Right lobe of liver (tissue), 6 donors: ENCODE measurements around the gene ABHD8. TPM values are rescaled to one million over a fixed set of nuclear protein-coding genes. Genes with fewer than 3 reads are reported as not detected.
A peak's percentile ranks its signal among the peaks of the same experiment; 100 is the strongest.

Experiments
- ATAC-seq, 4 donors: fragments of 200-7000 bp; cut with Tn5 transposase; one replicate each; pipeline ENCODE4 v1.9.1; 2020; ENCODE audit warnings: mild to moderate bottlenecking in 4 of 4, moderate library complexity in 4 of 4
- DNase-seq, 3 donors: peaks; one replicate each; pipeline ENCODE4 v3.0.0-alpha.2; 2020
- H3K27ac ChIP-seq, 3 donors: fragments of 200-600 bp; one replicate each; pipeline ENCODE4 v1.8.0; 2022
- H3K27me3 ChIP-seq, 2 donors: fragments of 200-600 bp; one replicate each; pipeline ENCODE4 v1.8.0; 2022
- H3K36me3 ChIP-seq, 4 donors: fragments of 200-600 bp; sonication (generic) in 1 of 4; one replicate each; pipeline versions ENCODE4 v1.5.1 to v1.8.0; 2017 to 2022; ENCODE audit warnings: control low read depth in 1 of 4
- H3K4me1 ChIP-seq, 4 donors: fragments of 200-600 bp; sonication (generic) in 1 of 4; one replicate each; pipeline versions ENCODE4 v1.5.1 to v1.8.0; 2017 to 2022; ENCODE audit warnings: control low read depth in 1 of 4
- H3K4me3 ChIP-seq, 3 donors: fragments of 200-600 bp; one replicate each; pipeline ENCODE4 v1.8.0; 2022
- H3K9me3 ChIP-seq, 4 donors: fragments of 200-600 bp; sonication (generic) in 1 of 4; one replicate each; pipeline versions ENCODE4 v1.5.1 to v1.8.0; 2017 to 2022; ENCODE audit warnings: control low read depth in 1 of 4
- POLR2A ChIP-seq: fragments of 450-650 bp; IDR thresholded peaks from one replicate; pipeline ENCODE4 v1.6.1; 2017; ENCODE audit warnings: antibody characterized with exemption, mild to moderate bottlenecking
- WGBS: methylation state at CpG from one replicate; pipeline ENCODE4 v1.1.6; 2018; ENCODE audit warnings: low coverage, low lambda C conversion rate; ENCODE audit not compliant: insufficient coverage; ENCODE audit errors: missing lambda C conversion rate; 5-methylcytosine and 5-hydroxymethylcytosine counted together
- intact Hi-C, 2 donors: fragments of 100-400 bp; cut with DNase I; formaldehyde crosslinking; loops; one replicate each; pipeline versions ENCODE4 v1.11.2 to v1.14.1; 2022
- total RNA-seq, 6 experiments: library from RNA; depleted of rRNA in 2 of 6; stranded (reverse); fragments of >200 nt in 2 of 6; fragmentation: NEBNext Ultra II Directional in 3 of 6; extraction: Animal tissue kit (Norgen Biotek cat#: 25700) in 3 of 6; gene quantifications; one replicate each; pipeline versions ENCODE4 v1.1.0 to v1.2.4, GENCODE V29; 2016 to 2023
- TF ChIP-seq, protein P1 (sequence below), 4 donors: fragments of 200-600 bp in 3 of 4; fragments of 450-650 bp in 1 of 4; IDR thresholded peaks; one replicate each; pipeline versions ENCODE4 v1.5.1 to v1.8.0; 2016 to 2022; ENCODE audit warnings: antibody characterized with exemption in 4 of 4, mild to moderate bottlenecking in 2 of 4
- donor health status: DM: no; HTN: yes; CAD: no.
- donor health status: DM: no; HTN: no; CAD: no.
- donor health status: DM: no; HTN: no; CAD: no.
- donor health status: DM: no; HTN: yes; CAD: no.
- donor health status: DM: no; HTN: yes; CAD: no.

ABHD8 gene
- total RNA-seq, 6 experiments from 2014 or later, result 8.3 to 27.3 (median 15.8) TPM

DNA sequence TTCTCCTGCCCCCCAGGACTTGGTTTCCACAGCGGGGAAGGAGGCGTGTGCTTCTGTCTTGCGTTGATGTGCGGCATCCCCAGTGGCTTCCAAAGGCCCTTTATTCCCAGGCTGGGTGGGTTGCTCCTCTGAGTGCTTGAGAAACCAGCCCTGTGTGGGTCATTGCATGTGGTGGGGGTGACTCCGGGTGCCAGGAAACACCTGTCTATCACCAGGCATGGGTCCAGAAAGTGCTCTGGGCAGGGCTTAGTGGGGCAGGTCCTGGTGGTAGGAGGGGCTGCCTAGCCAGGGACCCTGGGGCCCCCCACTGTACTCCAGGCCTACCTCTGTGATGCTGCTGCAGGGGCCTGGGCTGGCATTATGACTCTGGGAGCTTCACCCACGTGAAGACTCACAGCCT lies 15.7 kb upstream of the ABHD8 start:
- intact Hi-C loops, result no loop called here
- Histone ChIP-seq H3K4me1 (no peaks in the 10 kb centered on the region), H3K9me3 (no peaks in the 10 kb centered on the region), H3K27me3 (no peaks in the 10 kb centered on the region), H3K36me3 (peaks cover 0 to 34% (median 16%) of the 10 kb centered on the region in 4 donors), H3K27ac (no peak overlapping the region), H3K4me3 (no peak overlapping the region)
- TF ChIP-seq POLR2A, result no peak
- TF ChIP-seq, protein P1, sequence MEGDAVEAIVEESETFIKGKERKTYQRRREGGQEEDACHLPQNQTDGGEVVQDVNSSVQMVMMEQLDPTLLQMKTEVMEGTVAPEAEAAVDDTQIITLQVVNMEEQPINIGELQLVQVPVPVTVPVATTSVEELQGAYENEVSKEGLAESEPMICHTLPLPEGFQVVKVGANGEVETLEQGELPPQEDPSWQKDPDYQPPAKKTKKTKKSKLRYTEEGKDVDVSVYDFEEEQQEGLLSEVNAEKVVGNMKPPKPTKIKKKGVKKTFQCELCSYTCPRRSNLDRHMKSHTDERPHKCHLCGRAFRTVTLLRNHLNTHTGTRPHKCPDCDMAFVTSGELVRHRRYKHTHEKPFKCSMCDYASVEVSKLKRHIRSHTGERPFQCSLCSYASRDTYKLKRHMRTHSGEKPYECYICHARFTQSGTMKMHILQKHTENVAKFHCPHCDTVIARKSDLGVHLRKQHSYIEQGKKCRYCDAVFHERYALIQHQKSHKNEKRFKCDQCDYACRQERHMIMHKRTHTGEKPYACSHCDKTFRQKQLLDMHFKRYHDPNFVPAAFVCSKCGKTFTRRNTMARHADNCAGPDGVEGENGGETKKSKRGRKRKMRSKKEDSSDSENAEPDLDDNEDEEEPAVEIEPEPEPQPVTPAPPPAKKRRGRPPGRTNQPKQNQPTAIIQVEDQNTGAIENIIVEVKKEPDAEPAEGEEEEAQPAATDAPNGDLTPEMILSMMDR (IDR thresholded peaks at IDR 0.05), result no peak
- DNase-seq (no peak), ATAC-seq (no peak)
- 46% methylated on average over 3 of the region's 6 CpGs for WGBS

DNA sequence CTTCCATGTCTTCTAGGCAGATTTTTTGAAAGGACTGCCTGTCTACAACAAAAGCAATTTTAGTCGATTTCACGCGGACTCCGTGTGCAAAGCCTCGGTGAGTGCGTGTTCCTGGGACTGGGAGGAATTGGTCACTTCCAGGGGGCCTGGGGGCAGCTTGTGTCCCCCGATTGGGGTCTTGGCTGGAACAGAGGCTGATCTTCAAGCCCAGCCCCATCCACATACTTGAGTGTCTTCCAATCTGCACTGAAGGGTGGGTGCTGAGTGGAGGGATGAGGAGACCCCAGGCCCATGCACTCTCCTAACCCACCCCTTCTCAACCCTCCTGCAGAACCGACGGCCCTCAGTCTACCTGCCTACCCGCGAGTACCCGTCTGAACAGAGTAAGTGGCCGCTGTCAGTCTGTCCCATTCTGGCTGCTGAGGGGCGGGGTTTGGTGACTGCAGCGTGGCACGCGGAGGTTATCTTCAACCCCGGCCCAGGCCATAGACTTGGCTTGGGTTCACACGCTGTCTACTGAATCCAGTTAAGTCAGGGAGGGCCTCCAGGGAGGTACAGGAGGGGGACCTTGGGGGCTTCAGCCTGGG lies 10.9 kb upstream of the ABHD8 start:
- 87% methylated on average over 9 of the region's 19 CpGs for WGBS
- peaks cover 0 to 10% (median 3%) of the 10 kb centered on the region in 4 donors for H3K4me1 ChIP-seq

DNA sequence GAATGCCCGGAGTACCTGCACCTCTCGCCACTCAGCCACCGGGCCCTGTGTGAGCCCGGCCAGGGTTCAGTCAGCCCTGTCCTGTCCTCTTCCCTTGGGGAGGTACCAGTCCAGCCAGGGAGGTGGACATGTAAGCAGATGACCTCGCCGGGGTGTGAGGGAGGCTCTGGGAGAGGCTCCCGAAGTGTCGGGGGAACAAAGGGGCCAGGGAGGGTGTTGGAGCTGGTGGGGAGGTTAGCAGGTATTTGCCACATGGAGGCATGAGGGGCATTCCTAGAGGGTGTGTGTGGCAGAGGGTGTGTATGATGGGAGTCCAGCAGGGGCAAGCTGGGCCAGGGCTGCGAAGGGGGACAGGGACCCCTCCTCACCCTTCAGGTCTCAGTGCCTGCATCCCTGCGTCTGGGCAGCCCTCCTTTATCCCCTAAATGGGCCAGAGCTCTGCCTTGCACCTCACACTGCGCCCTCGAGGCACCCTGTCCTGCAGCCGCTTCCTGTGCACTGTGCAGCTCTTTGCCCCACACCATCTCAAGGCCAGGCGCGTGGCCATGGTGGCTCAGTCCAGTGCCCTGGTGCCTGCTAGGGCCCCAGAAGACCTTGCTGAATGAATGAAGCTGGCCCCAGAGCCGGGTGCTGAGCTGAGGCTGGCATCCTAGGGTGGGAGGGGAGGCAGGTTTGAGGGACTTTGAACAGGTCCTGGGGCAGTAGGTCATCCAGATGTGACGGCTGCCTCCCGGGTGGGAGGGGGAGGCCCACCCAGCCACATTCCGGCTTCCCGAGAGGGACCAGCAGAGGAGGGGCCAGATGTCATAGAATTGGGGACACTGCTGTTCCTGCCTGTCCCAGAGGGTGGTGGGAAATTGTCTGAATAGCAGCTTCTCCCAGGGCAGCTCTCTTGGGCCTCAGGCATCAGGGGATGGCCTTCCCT lies 9.2 kb upstream of the ABHD8 start:
- no peaks in the 10 kb centered on the region for H3K9me3 ChIP-seq
- intact Hi-C loops, result no loop called here
- peaks cover 0 to 23% (median 12%) of the 10 kb centered on the region in 4 donors for H3K36me3 ChIP-seq
- H3K4me1 ChIP-seq, result peaks cover 0 to 10% (median 3%) of the 10 kb centered on the region in 4 donors
- ATAC-seq (no peak), DNase-seq (no peak)
- TF ChIP-seq POLR2A, result no peak
- TF ChIP-seq, protein P1 (IDR thresholded peaks at IDR 0.05), result no peak
- H3K27me3 ChIP-seq, result no peaks in the 10 kb centered on the region
- 54% methylated on average over 4 of the region's 20 CpGs for WGBS
- no peak overlapping the region for H3K4me3 ChIP-seq
- H3K27ac ChIP-seq, result no peak overlapping the region

More for the DNA sequence above, 10.9 kb upstream of the ABHD8 start:
- H3K27ac ChIP-seq, result no peak overlapping the region
- intact Hi-C loops, result no loop called here
- H3K4me3 ChIP-seq, result no peak overlapping the region
- no peaks in the 10 kb centered on the region for H3K9me3 ChIP-seq
- no peaks in the 10 kb centered on the region for H3K27me3 ChIP-seq
- ATAC-seq, result no peak
- no peak for DNase-seq
- peaks cover 0 to 24% (median 12%) of the 10 kb centered on the region in 4 donors for H3K36me3 ChIP-seq
- no peak for TF ChIP-seq POLR2A
- TF ChIP-seq, protein P1 (IDR thresholded peaks at IDR 0.05), result no peak

DNA sequence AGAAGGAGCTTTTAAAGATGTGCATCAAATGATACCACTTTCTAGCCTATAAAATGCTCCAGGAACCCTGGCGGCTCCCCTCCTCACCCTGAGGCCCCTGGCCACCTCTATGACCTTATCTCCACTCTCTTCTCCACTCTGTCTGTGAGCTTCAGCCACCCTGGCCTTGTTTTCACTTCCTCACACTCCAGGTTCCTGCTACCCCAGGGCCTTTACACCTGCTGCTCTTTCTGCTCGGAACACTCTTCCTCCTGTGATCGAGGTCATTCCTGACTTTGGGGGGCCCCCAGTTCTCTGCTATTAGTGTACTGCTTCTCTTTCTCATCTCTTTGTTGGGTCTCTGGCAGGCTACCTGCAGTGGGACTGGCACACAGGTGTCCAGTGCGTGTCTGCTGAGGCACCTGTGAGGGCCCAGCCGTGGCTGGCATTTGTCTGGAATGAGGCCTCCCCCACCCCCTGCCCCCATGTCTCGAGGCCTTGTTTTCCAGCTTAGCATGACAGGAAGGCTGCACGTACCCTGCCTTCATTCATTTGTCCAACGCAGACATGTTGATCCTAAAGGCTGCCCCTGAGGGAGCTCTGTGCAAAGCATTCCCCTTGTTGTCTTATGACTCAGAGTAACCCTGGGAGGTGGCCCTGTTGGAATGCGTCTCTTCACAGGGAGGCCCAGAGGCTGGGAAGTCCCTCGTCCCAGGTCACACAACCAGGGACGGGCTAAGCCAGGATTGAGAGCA lies 8.4 kb upstream of the ABHD8 start:
- intact Hi-C loops, result no loop called here
- TF ChIP-seq, protein P1 (IDR thresholded peaks at IDR 0.05), result no peak
- no peak for TF ChIP-seq POLR2A
- Histone ChIP-seq H3K4me1 (peaks cover 0 to 16% (median 6%) of the 10 kb centered on the region in 4 donors), H3K36me3 (peaks cover 0 to 23% (median 12%) of the 10 kb centered on the region in 4 donors), H3K27me3 (no peaks in the 10 kb centered on the region), H3K4me3 (no peak overlapping the region), H3K27ac (no peak overlapping the region), H3K9me3 (no peaks in the 10 kb centered on the region)
- DNase-seq, result no peak
- whole genome bisulfite sequencing, result 67% methylated on average over 9 of the region's 11 CpGs
- peak in 1 of 4 donors; percentile 1 for ATAC-seq
